HepG2 (cell line): Measurements from ENCODE around the gene UPK1B.

ENCODE experiments used
- CTCF ChIP-seq: sonication (generic); formaldehyde crosslinking; IDR thresholded peaks from 2 replicates; pipeline ENCODE4 v1.5.0; 2020; ENCODE audit warnings: mild to moderate bottlenecking, missing genetic modification reagents, moderate library complexity
- ISL2 ChIP-seq: sonication (generic); formaldehyde crosslinking; IDR thresholded peaks from 2 replicates; pipeline ENCODE4 v1.5.0; 2020; ENCODE audit warnings: missing genetic modification reagents
- SOX6 ChIP-seq, 2 experiments: fragments of 450-650 bp in 1 of 2; sonication (generic) in 1 of 2; formaldehyde crosslinking in 1 of 2; IDR thresholded peaks; 2 replicates each; pipeline versions ENCODE4 v1.4.0 to v1.6.1; 2017 to 2020; ENCODE audit warnings: antibody characterized with exemption in 1 of 2, mild to moderate bottlenecking in 1 of 2, missing genetic modification reagents in 1 of 2
- SRSF9 ChIP-seq: fragments of 200-400 bp; formaldehyde crosslinking; IDR thresholded peaks from 2 replicates; pipeline ENCODE4 v1.6.1; 2018; ENCODE audit warnings: borderline replicate concordance, mild to moderate bottlenecking, low read depth, low read length; ENCODE audit not compliant: insufficient read depth, poor library complexity, severe bottlenecking
- TF ChIP-seq, protein P1 (sequence below): sonication (generic); formaldehyde crosslinking; IDR thresholded peaks from 2 replicates; pipeline ENCODE4 v1.5.0; 2020; ENCODE audit warnings: missing genetic modification reagents, mild to moderate bottlenecking, borderline replicate concordance
- TF ChIP-seq, protein P2 (sequence below): sonication (generic); formaldehyde crosslinking; IDR thresholded peaks from 2 replicates; pipeline ENCODE4 v1.4.0; 2020; ENCODE audit warnings: missing genetic modification reagents
- TF ChIP-seq, protein P3 (sequence below): conservative IDR thresholded peaks from 2 replicates; pipeline ENCODE4 v1.6.1; 2018; ENCODE audit warnings: missing genetic modification reagents

DNA sequence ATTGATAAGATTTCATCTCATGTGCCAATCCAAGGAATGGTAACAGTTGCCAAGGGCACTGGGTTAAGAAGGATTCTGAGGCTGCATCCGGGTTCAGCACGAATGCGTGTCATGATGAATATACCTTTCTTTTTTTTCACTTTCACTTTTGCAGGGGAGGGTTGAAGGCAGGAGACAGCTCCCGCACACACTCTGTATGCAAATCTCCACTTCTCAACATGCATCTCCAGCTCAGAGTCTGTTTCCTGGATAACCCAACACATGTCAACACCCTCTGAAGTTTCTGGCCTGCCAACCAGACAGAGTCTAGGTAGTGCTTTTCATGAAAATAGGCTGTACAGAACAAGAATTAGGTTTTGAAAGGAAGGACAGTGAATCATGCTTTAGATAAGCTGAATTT is 45.7 kb downstream of the UPK1B start:
- TF ChIP-seq CTCF (no peak), SOX6 (IDR thresholded peaks at IDR 0.05) (no peak), SOX6 (CRISPR knock-in tag; IDR thresholded peaks at IDR 0.05) (no peak), SRSF9 (no peak), ISL2 (no peak)
- TF ChIP-seq, protein P1, sequence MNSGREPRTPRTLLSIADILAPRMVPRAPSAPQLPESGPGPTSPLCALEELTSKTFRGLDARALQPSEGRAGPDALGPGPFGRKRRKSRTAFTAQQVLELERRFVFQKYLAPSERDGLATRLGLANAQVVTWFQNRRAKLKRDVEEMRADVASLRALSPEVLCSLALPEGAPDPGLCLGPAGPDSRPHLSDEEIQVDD (CRISPR knock-in tag) = no peak
- TF ChIP-seq, protein P2, sequence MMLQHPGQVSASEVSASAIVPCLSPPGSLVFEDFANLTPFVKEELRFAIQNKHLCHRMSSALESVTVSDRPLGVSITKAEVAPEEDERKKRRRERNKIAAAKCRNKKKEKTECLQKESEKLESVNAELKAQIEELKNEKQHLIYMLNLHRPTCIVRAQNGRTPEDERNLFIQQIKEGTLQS (CRISPR knock-in tag) = no peak
- TF ChIP-seq, protein P3, sequence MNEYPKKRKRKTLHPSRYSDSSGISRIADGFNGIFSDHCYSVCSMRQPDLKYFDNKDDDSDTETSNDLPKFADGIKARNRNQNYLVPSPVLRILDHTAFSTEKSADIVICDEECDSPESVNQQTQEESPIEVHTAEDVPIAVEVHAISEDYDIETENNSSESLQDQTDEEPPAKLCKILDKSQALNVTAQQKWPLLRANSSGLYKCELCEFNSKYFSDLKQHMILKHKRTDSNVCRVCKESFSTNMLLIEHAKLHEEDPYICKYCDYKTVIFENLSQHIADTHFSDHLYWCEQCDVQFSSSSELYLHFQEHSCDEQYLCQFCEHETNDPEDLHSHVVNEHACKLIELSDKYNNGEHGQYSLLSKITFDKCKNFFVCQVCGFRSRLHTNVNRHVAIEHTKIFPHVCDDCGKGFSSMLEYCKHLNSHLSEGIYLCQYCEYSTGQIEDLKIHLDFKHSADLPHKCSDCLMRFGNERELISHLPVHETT (CRISPR knock-in tag) = no peak
